ENCODE measurements around the gene LATS1. TPM values are rescaled to one million over a fixed set of nuclear protein-coding genes. Genes with fewer than 3 reads are reported as not detected.

The LATS1 gene
- total RNA-seq, 1 experiment from 2014 or later, result 25.1 TPM

DNA sequence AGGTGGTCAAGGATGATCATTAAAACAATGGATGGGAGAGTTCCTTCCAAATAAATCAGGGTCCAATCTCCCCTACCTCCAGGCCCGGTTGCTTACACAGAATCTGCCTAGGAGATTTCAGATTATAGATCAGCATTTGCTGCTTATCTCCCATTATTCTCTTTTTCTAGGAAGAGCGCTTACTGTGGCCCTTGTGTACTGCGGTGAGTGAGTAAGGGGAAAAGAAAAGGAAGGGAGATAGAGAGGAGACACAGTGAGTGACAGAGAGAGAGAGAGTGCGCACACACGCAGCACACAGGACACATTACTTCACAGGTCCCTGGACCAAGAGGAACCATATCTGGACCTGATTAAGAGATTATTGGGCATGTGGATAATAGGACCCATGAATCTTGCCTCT lies 6.2 kb downstream of the LATS1 start:
- no peak overlapping the region for H2BK15ac ChIP-seq (ENCODE audit: low read depth, low read length)
- no peak overlapping the region for H3K56ac ChIP-seq (ENCODE audit: insufficient read length, low read depth, low read length)
- no peaks in the 10 kb centered on the region for H4K20me1 ChIP-seq (ENCODE audit: control insufficient read depth, insufficient read depth, insufficient read length)
- peaks cover 0 to 11% (median 5%) of the 10 kb centered on the region in 3 experiments; a peak in 3 of 7 replicates for H3K36me3 Mint-ChIP-seq (ENCODE audit: insufficient read depth in 1 of 3, low read depth in 3 of 3)
- H3K79me1 ChIP-seq (ENCODE audit: insufficient read depth, low read depth, low read length, poor library complexity, severe bottlenecking), result peaks cover 3% of the 10 kb centered on the region
- H2AFZ ChIP-seq (ENCODE audit: low read length), result no peak overlapping the region
- peaks cover 23% of the 10 kb centered on the region; the same call in 1 of the 2 replicates for H3K79me2 ChIP-seq (ENCODE audit: insufficient read depth, low read length)
- no CpG with 5 or more reads among the region's 5 CpGs for WGBS (ENCODE audit: extremely low coverage, insufficient read length, low lambda C conversion rate)
- H4K8ac ChIP-seq (replicated peaks; ENCODE audit: insufficient read length, low read depth, low read length), result no peak overlapping the region
- H3K4me2 ChIP-seq (ENCODE audit: insufficient read depth, insufficient read length, low read length), result no peak overlapping the region
- no peaks in the 10 kb centered on the region for H3K23me2 ChIP-seq (ENCODE audit: insufficient read length, low read depth, low read length, poor library complexity, severe bottlenecking)
- H2BK12ac ChIP-seq (ENCODE audit: insufficient read length, low read depth, low read length), result no peak overlapping the region
- no peak overlapping the region for H4K5ac ChIP-seq (ENCODE audit: insufficient read length, low read depth, low read length)
- no peaks in the 10 kb centered on the region for H3K9me3 Mint-ChIP-seq
- no peak overlapping the region for H2BK20ac ChIP-seq (ENCODE audit: low read depth, low read length, poor library complexity, severe bottlenecking)
- H3K27ac ChIP-seq (ENCODE audit: insufficient read length, low read depth, low read length), result no peak overlapping the region
- H2AK5ac ChIP-seq (ENCODE audit: insufficient read length, low read length), result no peak overlapping the region
- H3K27ac Mint-ChIP-seq, result peak overlapping the region in 2 of 3 experiments; percentile 49 to 63; a peak in 2 of 7 replicates
- no peak overlapping the region for H2BK120ac ChIP-seq (ENCODE audit: low read depth, low read length, poor library complexity, severe bottlenecking)
- no peak overlapping the region for H3T11ph ChIP-seq (ENCODE audit: low read length)
- no peak for DNase-seq
- H3K27me3 ChIP-seq (ENCODE audit: insufficient read depth, low read length), result no peaks in the 10 kb centered on the region
- H3K4me3 Mint-ChIP-seq, result no peak overlapping the region
- no peaks in the 10 kb centered on the region for H3K27me3 Mint-ChIP-seq (ENCODE audit: low read depth)
- no peaks in the 10 kb centered on the region for H3K9me3 ChIP-seq (ENCODE audit: control insufficient read depth, low read depth, low read length)
- no peak overlapping the region for H4K91ac ChIP-seq (ENCODE audit: insufficient read length, low read depth, low read length)
- H3K4ac ChIP-seq (ENCODE audit: low read depth, low read length), result no peak overlapping the region
- TF ChIP-seq CTCF (conservative IDR thresholded peaks at IDR 0.05), result no peak
- peaks cover 3% of the 10 kb centered on the region; the same call in 1 of the 2 replicates for H3K4me1 ChIP-seq (ENCODE audit: insufficient read depth, low read length)
- H3K4me1 Mint-ChIP-seq, result peaks cover 38 to 41% of the 10 kb centered on the region in 2 experiments
- H2BK5ac ChIP-seq (ENCODE audit: insufficient read length, low read length), result no peak overlapping the region
- no peak overlapping the region for H3K14ac ChIP-seq (ENCODE audit: insufficient read depth, low read length)
- H3K23ac ChIP-seq (ENCODE audit: insufficient read length, low read depth, low read length), result no peak overlapping the region
- H3K9ac ChIP-seq (ENCODE audit: extremely low read depth, insufficient read length, low read length), result peak overlapping the region; percentile 44
- no peak overlapping the region for H3K18ac ChIP-seq (ENCODE audit: insufficient read length, low read depth, low read length)
